K562 (cell line): ENCODE data around the gene MYLIP. TPM values are rescaled to one million over a fixed set of nuclear protein-coding genes. Genes with fewer than 3 reads are reported as not detected.

ENCODE experiments used
- BCLAF1 ChIP-seq, 2 experiments: fragments of 450-650 bp in 1 of 2; IDR thresholded peaks; 2 replicates each; pipeline ENCODE4 v1.6.1; 2011 to 2017; ENCODE audit warnings: low read depth in 2 of 2, antibody characterized with exemption in 1 of 2, borderline replicate concordance in 1 of 2, low read length in 1 of 2, mild to moderate bottlenecking in 1 of 2, mixed read lengths in 1 of 2; ENCODE audit not compliant: control insufficient read depth in 1 of 2
- CREB1 ChIP-seq, 2 experiments: sonication (generic) in 1 of 2; formaldehyde crosslinking in 1 of 2; IDR thresholded peaks; 2 replicates each; pipeline versions ENCODE4 v1.6.1 to v1.8.0; 2012 to 2022; ENCODE audit warnings: inconsistent platforms in 1 of 2, mild to moderate bottlenecking in 1 of 2, missing genetic modification reagents in 1 of 2, moderate library complexity in 1 of 2
- DNMT1 ChIP-seq: fragments of 450-650 bp; IDR thresholded peaks from 2 replicates; pipeline ENCODE4 v1.6.1; 2016; ENCODE audit warnings: antibody characterized with exemption, mild to moderate bottlenecking
- E2F8 ChIP-seq: fragments of 450-650 bp; IDR thresholded peaks from 2 replicates; pipeline ENCODE4 v1.7.1; 2018; ENCODE audit warnings: mild to moderate bottlenecking, low read depth; ENCODE audit not compliant: partially characterized antibody
- GTF2A2 ChIP-seq: IDR thresholded peaks from 2 replicates; pipeline ENCODE4 v1.6.1; 2016; ENCODE audit warnings: mild to moderate bottlenecking, missing genetic modification characterization, missing compliant biosample characterization
- YBX1 ChIP-seq: fragments of 450-650 bp; IDR thresholded peaks from 2 replicates; pipeline ENCODE4 v1.7.1; 2016; ENCODE audit warnings: mild to moderate bottlenecking
- ZBTB40 ChIP-seq, 2 experiments: fragments of 450-650 bp in 1 of 2; sonication (generic) in 1 of 2; formaldehyde crosslinking in 1 of 2; IDR thresholded peaks; 2 replicates each; pipeline versions ENCODE4 v1.7.1 to v1.9.0; 2016 to 2022; ENCODE audit warnings: inconsistent platforms in 1 of 2, mild to moderate bottlenecking in 1 of 2, missing genetic modification reagents in 1 of 2
- ZKSCAN3 ChIP-seq: fragments of 250-450 bp; sonication (Bioruptor Pico); IDR thresholded peaks from 2 replicates; pipeline ENCODE4 v1.4.0; 2020
- ZSCAN32 ChIP-seq: fragments of 450-650 bp; formaldehyde crosslinking; IDR thresholded peaks from 2 replicates; pipeline ENCODE4 v1.4.0; 2020; ENCODE audit warnings: mild to moderate bottlenecking, moderate library complexity
- polyA plus RNA-seq, 8 experiments: library from polyadenylated mRNA; depleted of rRNA in 4 of 8; stranded (reverse) in 5 of 8; unstranded in 3 of 8; fragments of >200 nt; fragmentation: Nextera tagmentation in 2 of 8; fragmentation: Illumina TruSeq in 1 of 8; extraction: Ambion mirVana in 2 of 8; extraction: Trizol in 1 of 8; gene quantifications; 2 replicates each; pipeline versions ENCODE4 v1.2.1 to v1.2.3, GENCODE V29; 2011 to 2014; ENCODE audit warnings: inconsistent platforms in 1 of 8, missing spikeins in 1 of 8
- total RNA-seq, 7 experiments: library from RNA; depleted of rRNA in 6 of 7; stranded (reverse); fragments of >200 nt in 6 of 7; fragmentation: Illumina TruSeq in 2 of 7; extraction: Trizol in 2 of 7; gene quantifications; 2 replicates each; pipeline versions ENCODE4 v1.2.1 to v1.2.3, GENCODE V29; 2011 to 2021; ENCODE audit warnings: low replicate concordance in 1 of 7

Gene MYLIP
- total and polyA plus RNA-seq, 9 of the 15 experiments (the other 6 are each of a cell fraction or from before 2014, with no cell fraction given): 10.8 to 43.5 (median 31.5) TPM

GRCh38 chr6:16128759-16129622 is at the start of gene MYLIP (continued):
- TF ChIP-seq BCLAF1 (IDR thresholded peaks at IDR 0.05; ENCODE audit: borderline replicate concordance in 1 of 2, control insufficient read depth in 1 of 2, low read depth in 2 of 2, low read length in 1 of 2) (peak in 1 of 2 experiments; percentile 56; a peak in 2 of 4 replicates), ZBTB40 (IDR thresholded peaks at IDR 0.05) (0 out of 2 replicates have a peak, but pooled peaks have one; percentile 38), ZBTB40 (CRISPR knock-in tag; IDR thresholded peaks at IDR 0.05) (0 out of 2 replicates have a peak, but pooled peaks have one; percentile 39), ZSCAN32 (CRISPR knock-in tag) (peak; percentile 80; the same call in 1 of the 2 replicates), DNMT1 (no peak), CREB1 (IDR thresholded peaks at IDR 0.05) (no peak; the same call in none of the 2 replicates), CREB1 (CRISPR knock-in tag; IDR thresholded peaks at IDR 0.05) (peak; percentile 24; the same call in 1 of the 2 replicates), ZKSCAN3 (CRISPR knock-in tag) (no peak), E2F8 (peak; percentile 75), YBX1 (no peak), GTF2A2 (tag) (peak; percentile 95)
